ENCODE measurements around the gene AIRE. TPM values are rescaled to one million over a fixed set of nuclear protein-coding genes. Genes with fewer than 3 reads are reported as not detected.

The AIRE gene
- total RNA-seq, 2 donors from 2014 or later, result not detected

DNA sequence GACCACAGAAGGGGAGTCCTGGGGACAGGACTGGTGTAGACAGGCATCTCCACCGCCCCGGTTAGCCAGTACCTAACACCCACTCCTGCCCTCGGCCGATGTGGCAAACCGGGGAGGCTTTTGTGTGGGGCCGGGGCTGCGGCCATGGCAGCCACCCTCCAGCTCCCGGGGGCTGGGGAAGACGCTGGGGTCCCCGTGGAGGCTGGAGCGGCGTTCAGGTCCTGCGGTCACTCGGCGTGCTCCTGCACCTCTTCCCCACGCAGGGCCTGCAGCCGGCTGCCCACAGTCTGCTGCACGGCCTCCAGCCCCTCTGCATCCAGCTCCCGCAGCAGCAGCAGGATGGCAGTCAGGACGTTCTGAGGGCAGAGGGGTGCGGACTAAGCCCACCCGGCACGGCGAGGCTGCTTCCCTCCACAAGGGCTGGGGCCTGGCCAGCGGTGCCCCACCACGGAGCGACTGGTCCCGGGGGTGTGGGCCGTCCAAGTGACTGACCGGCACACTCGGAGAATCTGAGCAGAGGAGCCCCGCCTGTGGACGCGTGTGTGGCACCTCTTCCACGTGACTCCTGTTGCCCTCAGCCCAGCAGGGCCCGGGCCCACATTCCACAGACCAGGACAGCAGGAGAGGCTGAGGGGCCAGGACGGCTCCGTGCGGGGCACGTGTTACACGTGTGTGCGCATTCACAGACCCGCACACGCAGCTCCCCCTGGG lies 44.5 kb downstream of the AIRE start:
- Histone ChIP-seq H3K4me1 (ENCODE audit: control insufficient read depth in 1 of 2, low read depth in 2 of 2) (no peaks in the 10 kb centered on the region), H3K9me3 (no peaks in the 10 kb centered on the region), H3K4me3 (no peak overlapping the region), H3K27ac (no peak overlapping the region), H3K36me3 (peaks cover 16% of the 10 kb centered on the region), H3K27me3 (replicated peaks; ENCODE audit: insufficient read depth) (no peaks in the 10 kb centered on the region)
- TF ChIP-seq, protein P1, sequence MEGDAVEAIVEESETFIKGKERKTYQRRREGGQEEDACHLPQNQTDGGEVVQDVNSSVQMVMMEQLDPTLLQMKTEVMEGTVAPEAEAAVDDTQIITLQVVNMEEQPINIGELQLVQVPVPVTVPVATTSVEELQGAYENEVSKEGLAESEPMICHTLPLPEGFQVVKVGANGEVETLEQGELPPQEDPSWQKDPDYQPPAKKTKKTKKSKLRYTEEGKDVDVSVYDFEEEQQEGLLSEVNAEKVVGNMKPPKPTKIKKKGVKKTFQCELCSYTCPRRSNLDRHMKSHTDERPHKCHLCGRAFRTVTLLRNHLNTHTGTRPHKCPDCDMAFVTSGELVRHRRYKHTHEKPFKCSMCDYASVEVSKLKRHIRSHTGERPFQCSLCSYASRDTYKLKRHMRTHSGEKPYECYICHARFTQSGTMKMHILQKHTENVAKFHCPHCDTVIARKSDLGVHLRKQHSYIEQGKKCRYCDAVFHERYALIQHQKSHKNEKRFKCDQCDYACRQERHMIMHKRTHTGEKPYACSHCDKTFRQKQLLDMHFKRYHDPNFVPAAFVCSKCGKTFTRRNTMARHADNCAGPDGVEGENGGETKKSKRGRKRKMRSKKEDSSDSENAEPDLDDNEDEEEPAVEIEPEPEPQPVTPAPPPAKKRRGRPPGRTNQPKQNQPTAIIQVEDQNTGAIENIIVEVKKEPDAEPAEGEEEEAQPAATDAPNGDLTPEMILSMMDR (IDR thresholded peaks at IDR 0.05), result no peak
- ATAC-seq (ENCODE audit: insufficient number of reproducible peaks, low FRiP score, low read depth) (no peak), DNase-seq (ENCODE audit: low spot score) (no peak)

DNA sequence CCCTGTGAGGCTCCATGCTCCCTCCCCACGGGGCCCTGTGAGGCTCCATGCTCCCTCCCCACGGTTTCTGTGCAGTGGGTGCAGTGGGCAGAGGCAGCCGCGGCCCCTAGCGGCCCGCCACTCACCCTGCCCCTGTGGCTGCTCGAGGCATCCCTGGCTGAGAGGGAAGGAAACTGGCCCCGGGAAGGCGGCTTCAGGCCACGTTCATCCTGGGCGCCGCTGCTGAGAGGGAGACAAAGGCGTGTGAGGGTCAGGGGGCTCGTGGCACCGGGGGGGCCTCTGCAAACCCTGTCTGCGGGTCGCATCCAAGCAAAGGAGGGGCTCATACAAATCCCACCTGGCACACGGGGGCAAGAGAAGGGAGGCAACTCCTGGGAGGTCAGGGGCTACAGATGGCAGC lies 45.0 kb downstream of the AIRE start:
- no peak overlapping the region for H3K27ac ChIP-seq
- DNase-seq (ENCODE audit: low spot score), result no peak
- H3K36me3 ChIP-seq, result peaks cover 12% of the 10 kb centered on the region
- no peaks in the 10 kb centered on the region for H3K9me3 ChIP-seq
- TF ChIP-seq, protein P1 (IDR thresholded peaks at IDR 0.05), result no peak
- H3K27me3 ChIP-seq (replicated peaks; ENCODE audit: insufficient read depth), result no peaks in the 10 kb centered on the region
- no peaks in the 10 kb centered on the region for H3K4me1 ChIP-seq (ENCODE audit: control insufficient read depth in 1 of 2, low read depth in 2 of 2)
- H3K4me3 ChIP-seq, result no peak overlapping the region
- ATAC-seq (ENCODE audit: insufficient number of reproducible peaks, low FRiP score, low read depth), result no peak

DNA sequence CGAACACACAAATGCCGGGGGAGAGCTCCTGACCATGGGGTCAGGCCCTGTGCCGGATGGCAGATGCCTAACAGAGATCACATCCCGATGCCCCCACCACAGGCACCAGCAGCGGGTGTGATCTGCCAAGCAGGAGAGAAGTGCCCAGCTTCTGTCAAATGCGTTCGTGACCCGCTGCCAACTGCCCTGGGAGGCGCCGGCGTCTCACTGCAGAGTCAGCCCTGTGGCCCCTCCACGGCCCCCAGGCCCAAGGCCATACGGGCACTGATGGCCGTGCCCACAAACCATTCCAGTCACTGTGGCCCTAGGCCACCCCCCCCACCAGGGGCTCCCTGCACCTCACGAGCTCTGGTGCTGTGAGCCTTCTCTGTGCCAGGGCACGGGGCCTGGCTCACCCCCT lies 45.5 kb downstream of the AIRE start:
- Histone ChIP-seq H3K4me3 (no peak overlapping the region), H3K9me3 (no peaks in the 10 kb centered on the region), H3K27me3 (replicated peaks; ENCODE audit: insufficient read depth) (no peaks in the 10 kb centered on the region), H3K4me1 (ENCODE audit: control insufficient read depth in 1 of 2, low read depth in 2 of 2) (no peaks in the 10 kb centered on the region), H3K27ac (no peak overlapping the region), H3K36me3 (peaks cover 10% of the 10 kb centered on the region)
- ATAC-seq (ENCODE audit: insufficient number of reproducible peaks, low FRiP score, low read depth), result no peak
- TF ChIP-seq, protein P1 (IDR thresholded peaks at IDR 0.05), result no peak
- no peak for DNase-seq (ENCODE audit: low spot score)

DNA sequence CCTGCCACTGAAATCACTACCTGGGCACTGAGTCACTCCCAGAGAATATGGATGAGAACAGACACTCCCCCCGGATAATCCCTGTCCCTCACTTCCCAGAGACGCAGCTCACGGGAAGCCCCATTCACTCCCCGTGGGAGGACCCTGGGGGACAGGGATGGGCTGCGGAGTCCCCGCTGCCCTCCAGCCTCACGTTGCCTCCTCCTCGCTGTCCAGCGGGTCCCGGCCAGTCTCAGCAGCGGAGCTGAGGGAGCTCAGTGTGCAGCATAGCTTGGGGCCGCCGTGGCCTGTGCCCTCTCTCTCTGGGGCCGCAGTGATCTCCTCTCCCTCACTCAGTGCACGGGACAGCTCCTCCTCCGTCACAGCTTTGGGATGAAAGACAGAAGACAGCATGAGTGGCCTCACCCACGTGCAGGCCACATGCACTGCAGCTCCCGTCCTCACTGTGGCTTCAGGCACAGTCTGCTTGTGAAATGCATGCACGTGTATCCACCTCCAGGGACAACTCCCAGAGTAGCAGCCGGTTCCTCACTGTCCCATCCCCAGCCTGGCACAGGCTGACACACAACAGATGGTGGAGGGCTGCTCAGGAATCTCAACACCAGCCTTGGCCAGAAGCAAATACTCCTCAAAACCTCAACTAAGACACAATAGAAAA lies 46.1 kb downstream of the AIRE start:
- no peak overlapping the region for H3K27ac ChIP-seq
- no peaks in the 10 kb centered on the region for H3K27me3 ChIP-seq (replicated peaks; ENCODE audit: insufficient read depth)
- no peaks in the 10 kb centered on the region for H3K4me1 ChIP-seq (ENCODE audit: control insufficient read depth in 1 of 2, low read depth in 2 of 2)
- DNase-seq (ENCODE audit: low spot score) (no peak), ATAC-seq (ENCODE audit: insufficient number of reproducible peaks, low FRiP score, low read depth) (no peak)
- H3K4me3 ChIP-seq, result no peak overlapping the region
- TF ChIP-seq, protein P1 (IDR thresholded peaks at IDR 0.05), result no peak
- H3K9me3 ChIP-seq, result no peaks in the 10 kb centered on the region
- peaks cover 10% of the 10 kb centered on the region for H3K36me3 ChIP-seq

DNA sequence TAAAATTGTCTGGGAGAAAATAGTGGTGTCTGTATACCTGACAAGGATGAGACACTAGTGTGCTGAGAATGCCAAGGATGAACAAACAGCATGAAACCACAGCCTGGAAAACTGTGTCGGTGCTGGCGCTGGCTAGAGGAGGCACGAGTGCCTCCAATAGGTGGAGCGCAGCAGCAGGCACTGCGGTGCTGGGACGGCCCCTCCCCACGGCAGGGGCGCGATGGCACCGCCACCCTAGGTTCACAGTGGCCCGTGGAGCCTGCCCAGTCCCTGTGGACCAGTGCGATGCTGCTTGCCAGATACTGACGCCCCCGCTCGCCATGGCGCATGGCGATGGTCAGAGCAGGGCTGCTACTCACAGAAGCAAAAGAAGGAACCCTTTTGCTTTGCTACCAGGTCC lies 46.7 kb downstream of the AIRE start:
- Histone ChIP-seq H3K9me3 (no peaks in the 10 kb centered on the region), H3K4me3 (no peak overlapping the region), H3K4me1 (ENCODE audit: control insufficient read depth in 1 of 2, low read depth in 2 of 2) (no peaks in the 10 kb centered on the region), H3K36me3 (peaks cover 10% of the 10 kb centered on the region), H3K27ac (no peak overlapping the region), H3K27me3 (replicated peaks; ENCODE audit: insufficient read depth) (no peaks in the 10 kb centered on the region)
- TF ChIP-seq, protein P1 (IDR thresholded peaks at IDR 0.05), result no peak
- no peak for ATAC-seq (ENCODE audit: insufficient number of reproducible peaks, low FRiP score, low read depth)
- DNase-seq (ENCODE audit: low spot score), result no peak
